ENCODE results near the gene LCN15.
"Not testable (repeated sequence)": the region's sequence is repeated elsewhere in the genome, so short reads cannot be mapped to it uniquely, and the experiment has no call there.

The LCN15 gene

DNA sequence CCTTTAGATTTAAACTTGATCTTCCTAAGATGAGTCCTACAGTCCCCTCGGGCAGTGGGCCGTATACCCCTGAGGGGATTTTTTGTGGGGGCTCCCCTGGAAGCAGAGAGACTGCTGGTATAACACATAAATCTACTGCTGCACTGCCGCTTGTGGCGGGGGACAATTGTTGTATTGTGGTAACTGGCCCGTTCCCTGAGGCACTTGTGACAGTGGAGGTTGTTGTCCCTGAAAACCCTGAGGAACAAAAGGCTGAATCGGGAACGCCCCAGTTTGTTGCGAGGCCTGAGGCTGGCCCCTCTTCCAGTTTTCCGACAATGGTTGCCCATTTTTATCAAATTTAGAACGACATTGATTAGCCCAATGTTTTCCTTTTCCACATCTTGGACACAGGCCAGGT, 22.1 kb upstream of the LCN15 start:
- peak; percentile 19 for DNase-seq (ENCODE audit: low spot score)
- Histone ChIP-seq H3K4me3 (ENCODE audit: severe bottlenecking) (no peak overlapping the region), H3K27me3 (ENCODE audit: insufficient read depth, poor library complexity, severe bottlenecking) (no peaks in the 10 kb centered on the region), H3K36me3 (ENCODE audit: low read depth) (no peaks in the 10 kb centered on the region), H3K27ac (ENCODE audit: poor library complexity, severe bottlenecking) (no peak overlapping the region), H3K4me1 (ENCODE audit: insufficient read depth, poor library complexity, severe bottlenecking) (peaks cover 9% of the 10 kb centered on the region), H3K9me3 (ENCODE audit: severe bottlenecking) (no peaks in the 10 kb centered on the region)
- no peak for ATAC-seq (ENCODE audit: low read depth)
- TF ChIP-seq, protein P1, sequence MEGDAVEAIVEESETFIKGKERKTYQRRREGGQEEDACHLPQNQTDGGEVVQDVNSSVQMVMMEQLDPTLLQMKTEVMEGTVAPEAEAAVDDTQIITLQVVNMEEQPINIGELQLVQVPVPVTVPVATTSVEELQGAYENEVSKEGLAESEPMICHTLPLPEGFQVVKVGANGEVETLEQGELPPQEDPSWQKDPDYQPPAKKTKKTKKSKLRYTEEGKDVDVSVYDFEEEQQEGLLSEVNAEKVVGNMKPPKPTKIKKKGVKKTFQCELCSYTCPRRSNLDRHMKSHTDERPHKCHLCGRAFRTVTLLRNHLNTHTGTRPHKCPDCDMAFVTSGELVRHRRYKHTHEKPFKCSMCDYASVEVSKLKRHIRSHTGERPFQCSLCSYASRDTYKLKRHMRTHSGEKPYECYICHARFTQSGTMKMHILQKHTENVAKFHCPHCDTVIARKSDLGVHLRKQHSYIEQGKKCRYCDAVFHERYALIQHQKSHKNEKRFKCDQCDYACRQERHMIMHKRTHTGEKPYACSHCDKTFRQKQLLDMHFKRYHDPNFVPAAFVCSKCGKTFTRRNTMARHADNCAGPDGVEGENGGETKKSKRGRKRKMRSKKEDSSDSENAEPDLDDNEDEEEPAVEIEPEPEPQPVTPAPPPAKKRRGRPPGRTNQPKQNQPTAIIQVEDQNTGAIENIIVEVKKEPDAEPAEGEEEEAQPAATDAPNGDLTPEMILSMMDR (IDR thresholded peaks at IDR 0.05; ENCODE audit: poor library complexity, severe bottlenecking): no peak

DNA sequence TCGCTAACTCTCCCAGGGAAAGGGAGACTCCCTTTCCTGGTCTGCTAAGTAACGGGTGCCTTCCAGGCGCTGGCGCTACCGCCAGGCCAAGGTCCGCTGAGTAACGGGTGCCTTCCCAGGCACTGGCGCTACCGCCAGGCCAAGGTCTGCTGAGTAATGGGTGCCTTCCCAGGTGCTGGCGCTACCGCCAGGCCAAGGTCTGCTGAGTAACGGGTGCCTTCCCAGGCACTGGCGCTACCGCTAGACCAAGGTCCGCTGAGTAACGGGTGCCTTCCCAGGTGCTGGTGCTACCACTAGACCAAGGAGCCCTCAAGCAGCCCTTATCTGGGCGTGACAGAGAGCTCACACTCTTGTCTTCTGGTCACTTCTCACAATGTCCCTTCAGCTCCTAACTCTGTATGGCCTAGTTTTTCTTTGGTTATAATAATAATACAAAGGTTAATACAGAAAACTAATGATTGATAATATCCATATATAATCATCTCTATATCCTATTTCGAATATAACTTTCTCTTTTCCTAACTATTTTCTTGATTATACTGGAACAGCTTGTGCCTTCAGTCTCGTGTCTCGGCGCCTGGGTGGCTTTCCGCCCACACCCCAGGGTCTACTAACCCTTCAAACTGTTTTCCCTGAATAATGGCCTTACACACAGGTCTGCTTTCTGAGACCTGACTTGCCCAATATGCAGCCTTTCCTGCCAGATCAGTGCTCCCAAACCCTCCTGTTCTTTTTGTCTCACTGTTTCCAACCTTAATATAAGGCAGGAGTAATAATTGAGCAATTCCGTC, 21.4 kb upstream of the LCN15 start:
- not testable (repeated sequence) for ATAC-seq (ENCODE audit: low read depth); H3K36me3 ChIP-seq (ENCODE audit: low read depth); H3K4me3 ChIP-seq (ENCODE audit: severe bottlenecking); H3K27ac ChIP-seq (ENCODE audit: poor library complexity, severe bottlenecking); H3K4me1 ChIP-seq (ENCODE audit: insufficient read depth, poor library complexity, severe bottlenecking); H3K27me3 ChIP-seq (ENCODE audit: insufficient read depth, poor library complexity, severe bottlenecking); H3K9me3 ChIP-seq (ENCODE audit: severe bottlenecking)
- peak; percentile 16 for DNase-seq (ENCODE audit: low spot score)

DNA sequence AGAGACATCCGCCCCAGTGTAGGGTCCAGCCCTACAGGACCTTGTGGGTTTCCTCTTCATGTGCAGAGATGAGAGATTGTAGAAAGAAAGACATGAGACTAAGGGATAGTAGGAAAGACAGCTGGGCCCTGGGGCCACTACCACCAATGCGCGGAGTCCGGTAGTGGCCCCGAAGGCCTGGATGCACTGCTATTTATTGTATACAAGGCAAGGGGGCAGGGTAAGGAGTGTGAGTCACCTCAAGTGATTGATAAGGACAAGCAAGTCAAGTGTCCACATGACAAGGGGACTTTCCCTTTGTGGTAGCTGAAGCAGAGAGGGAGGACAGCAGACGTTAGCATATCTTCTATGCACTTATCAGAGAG, 20.7 kb upstream of the LCN15 start:
- Histone ChIP-seq H3K27ac (ENCODE audit: poor library complexity, severe bottlenecking) (no peak overlapping the region), H3K36me3 (ENCODE audit: low read depth) (no peaks in the 10 kb centered on the region), H3K4me1 (ENCODE audit: insufficient read depth, poor library complexity, severe bottlenecking) (peaks cover 5% of the 10 kb centered on the region), H3K27me3 (ENCODE audit: insufficient read depth, poor library complexity, severe bottlenecking) (no peaks in the 10 kb centered on the region), H3K9me3 (ENCODE audit: severe bottlenecking) (no peaks in the 10 kb centered on the region), H3K4me3 (ENCODE audit: severe bottlenecking) (no peak overlapping the region)
- TF ChIP-seq, protein P1 (IDR thresholded peaks at IDR 0.05; ENCODE audit: poor library complexity, severe bottlenecking): no peak
- no peak for DNase-seq (ENCODE audit: low spot score)
- ATAC-seq (ENCODE audit: low read depth): no peak

DNA sequence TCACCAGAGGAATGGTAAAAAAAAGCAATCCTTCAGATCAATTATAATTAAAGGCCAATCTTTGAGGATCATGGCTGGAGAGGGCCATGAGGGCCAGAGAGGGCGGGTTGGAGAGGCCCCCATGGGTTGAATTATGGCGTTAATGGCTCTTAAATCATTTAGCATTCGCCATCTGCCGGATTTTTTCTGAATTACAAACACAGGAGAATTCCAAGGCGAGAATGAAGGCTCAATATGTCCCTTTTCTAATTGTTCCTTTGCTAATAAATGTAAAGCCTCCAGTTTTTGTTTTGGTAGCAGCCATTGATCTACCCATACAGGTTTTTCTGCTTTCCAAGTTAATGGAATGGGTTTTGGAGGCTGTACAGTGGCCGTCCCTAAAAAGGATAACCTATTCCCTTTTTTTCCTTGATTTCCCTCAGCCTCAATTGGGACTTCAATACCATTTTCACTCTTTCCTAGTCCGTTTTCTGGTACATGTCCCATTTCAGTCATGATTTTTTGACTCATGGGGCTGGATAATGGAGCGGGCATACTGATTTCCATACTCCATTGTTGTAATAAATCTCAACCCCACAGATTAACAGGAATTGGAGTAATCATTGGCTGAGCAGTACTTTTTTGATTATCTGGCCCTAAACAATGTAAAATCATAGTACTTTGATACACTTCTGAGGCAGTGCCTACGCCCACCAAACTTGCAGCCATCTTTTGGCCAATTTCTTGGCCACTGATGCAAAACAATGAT, 20.1 kb upstream of the LCN15 start:
- ATAC-seq (ENCODE audit: low read depth) (no peak), DNase-seq (ENCODE audit: low spot score) (no peak)
- Histone ChIP-seq H3K27me3 (ENCODE audit: insufficient read depth, poor library complexity, severe bottlenecking) (no peaks in the 10 kb centered on the region), H3K9me3 (ENCODE audit: severe bottlenecking) (no peaks in the 10 kb centered on the region), H3K4me3 (ENCODE audit: severe bottlenecking) (no peak overlapping the region), H3K27ac (ENCODE audit: poor library complexity, severe bottlenecking) (no peak overlapping the region), H3K36me3 (ENCODE audit: low read depth) (no peaks in the 10 kb centered on the region), H3K4me1 (ENCODE audit: insufficient read depth, poor library complexity, severe bottlenecking) (peaks cover 3% of the 10 kb centered on the region)
- TF ChIP-seq, protein P1 (IDR thresholded peaks at IDR 0.05; ENCODE audit: poor library complexity, severe bottlenecking): peak; percentile 75

DNA sequence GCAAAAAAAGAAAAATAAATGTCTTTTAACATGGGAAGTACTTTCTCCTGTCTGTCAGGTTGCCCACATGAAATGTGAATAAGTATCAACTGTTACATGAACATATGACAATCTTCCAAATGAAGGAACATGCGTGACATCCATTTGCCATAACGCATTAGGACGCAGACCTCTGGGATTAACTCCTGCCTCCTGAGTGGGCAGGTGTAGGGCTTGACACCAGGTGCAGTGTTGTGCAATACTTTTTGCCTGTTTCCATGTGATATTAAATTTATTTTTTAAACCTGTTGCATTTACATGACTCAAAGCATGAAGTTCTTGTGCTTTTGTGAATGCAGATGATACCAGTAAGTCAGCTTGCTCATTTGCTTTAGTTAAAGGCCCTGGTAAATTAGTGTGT, 18.1 kb upstream of the LCN15 start:
- Histone ChIP-seq H3K36me3 (ENCODE audit: low read depth) (no peaks in the 10 kb centered on the region), H3K4me1 (ENCODE audit: insufficient read depth, poor library complexity, severe bottlenecking) (no peaks in the 10 kb centered on the region), H3K9me3 (ENCODE audit: severe bottlenecking) (no peaks in the 10 kb centered on the region), H3K27me3 (ENCODE audit: insufficient read depth, poor library complexity, severe bottlenecking) (peaks cover 3% of the 10 kb centered on the region), H3K27ac (ENCODE audit: poor library complexity, severe bottlenecking) (no peak overlapping the region), H3K4me3 (ENCODE audit: severe bottlenecking) (no peak overlapping the region)
- ATAC-seq (ENCODE audit: low read depth) (no peak), DNase-seq (ENCODE audit: low spot score) (no peak)
- TF ChIP-seq, protein P1 (IDR thresholded peaks at IDR 0.05; ENCODE audit: poor library complexity, severe bottlenecking): no peak
